ENCODE results near the gene NRG3.
"Not testable (repeated sequence)": the region's sequence is repeated elsewhere in the genome, so short reads cannot be mapped to it uniquely, and the experiment has no call there.

The NRG3 gene

DNA sequence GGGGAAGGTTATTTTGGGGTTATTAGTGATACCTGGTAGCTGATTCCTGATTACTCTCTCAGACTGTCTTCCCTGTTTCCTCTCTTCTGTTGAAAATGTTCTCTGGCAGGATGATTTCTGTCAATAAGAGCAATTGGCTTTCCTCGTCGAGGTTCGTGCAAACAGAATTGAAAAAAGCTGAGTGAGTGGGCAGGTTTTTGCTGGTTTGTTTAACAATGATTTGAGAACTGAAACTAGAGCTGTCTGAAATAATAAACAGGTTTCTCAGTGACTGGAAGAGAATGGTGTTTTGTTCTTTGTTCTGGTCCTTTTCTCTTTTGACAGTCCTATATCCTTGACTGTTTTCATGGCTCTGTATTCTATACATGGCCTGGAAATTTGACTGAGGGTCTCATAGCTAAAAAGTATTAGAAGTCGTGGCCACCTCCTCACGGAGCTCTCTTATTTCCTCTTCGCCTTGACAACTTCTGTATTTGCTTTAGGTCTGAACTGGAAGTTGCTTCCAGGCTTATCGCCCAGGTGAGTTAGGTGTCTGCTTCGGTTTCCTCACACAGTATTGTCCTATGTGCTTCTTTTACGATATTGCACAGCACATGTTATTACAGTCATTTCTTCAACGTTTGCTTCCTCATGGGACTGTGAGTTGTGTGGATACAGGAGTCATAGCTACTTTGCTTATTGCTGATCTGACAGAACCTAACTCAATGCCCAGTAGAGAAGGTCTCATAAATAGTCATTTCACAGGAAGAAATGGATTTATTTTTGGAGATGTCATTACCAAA is 403.6 kb downstream of the NRG3 start:
- no peak for DNase-seq (ENCODE audit: low read depth in 3 of 3)

DNA sequence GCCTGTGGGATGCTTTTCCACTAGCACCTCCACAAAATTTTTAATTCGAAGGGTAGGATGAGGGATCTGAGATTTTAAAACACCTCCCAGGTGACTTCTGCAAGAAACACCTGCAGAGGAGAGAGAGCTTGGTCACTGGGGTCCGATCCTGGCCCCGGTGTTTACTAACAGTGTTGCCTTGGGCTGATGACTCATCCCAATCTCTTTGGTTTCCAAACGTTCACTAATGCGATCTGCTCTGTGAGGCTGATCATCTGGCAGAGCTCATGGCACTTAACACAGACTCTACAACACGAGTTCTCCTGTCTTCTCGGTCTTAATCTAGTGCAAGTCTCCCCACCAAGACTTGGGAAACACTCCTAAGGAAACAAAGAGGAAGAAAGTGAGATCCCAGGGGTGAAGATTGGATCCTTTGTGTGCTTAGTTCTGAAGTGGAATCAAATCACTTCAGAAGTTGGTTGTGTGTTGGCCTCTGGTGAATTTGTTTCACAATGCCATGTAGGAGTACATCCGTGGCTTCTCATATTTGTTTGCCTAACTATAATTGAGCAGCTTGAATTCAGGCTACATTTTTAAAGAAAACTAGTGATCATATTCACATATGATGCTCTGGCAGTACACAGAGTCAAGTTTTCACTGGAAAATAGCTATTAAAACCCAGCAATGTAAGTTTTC is 407.9 kb downstream of the NRG3 start:
- no peak for DNase-seq (ENCODE audit: low read depth in 3 of 3)

DNA sequence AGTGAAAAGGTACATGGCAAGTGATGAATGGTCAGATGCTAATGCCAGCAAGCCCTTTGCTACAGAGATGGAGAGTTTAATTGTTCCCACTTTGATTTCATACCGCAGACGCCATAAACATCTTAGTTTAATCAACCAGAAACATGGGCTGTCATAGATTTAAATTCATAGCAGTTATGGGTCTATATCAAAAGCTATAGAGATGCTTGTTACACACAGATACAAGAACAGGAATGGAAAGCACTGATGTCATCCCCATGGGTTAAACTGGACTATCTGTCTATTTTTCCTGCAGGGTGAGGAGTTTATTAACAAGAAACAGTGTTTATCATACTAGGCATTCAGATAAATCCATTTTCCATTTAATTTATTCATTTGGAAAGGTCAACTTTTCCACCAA is 409.2 kb downstream of the NRG3 start:
- no peak for DNase-seq (ENCODE audit: low read depth in 3 of 3)

DNA sequence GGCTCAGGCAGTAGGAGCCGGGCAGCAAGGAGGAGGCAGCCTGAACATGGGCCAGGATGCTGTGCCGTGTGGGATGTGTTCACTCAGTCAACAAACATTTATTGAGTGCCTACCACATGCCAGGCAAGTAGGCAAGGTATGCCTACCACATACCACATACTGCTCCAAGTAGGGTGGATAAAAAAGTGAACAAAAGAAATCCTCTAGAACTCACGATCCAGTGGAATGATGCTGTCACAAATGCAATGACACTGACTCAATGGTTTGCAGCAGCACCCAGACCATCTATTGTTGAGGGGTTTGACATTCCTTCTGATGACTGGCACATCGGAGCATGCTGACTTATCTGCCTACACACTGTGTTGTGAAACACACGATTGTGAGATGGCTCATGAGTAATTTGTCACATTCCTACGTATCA is 413.5 kb downstream of the NRG3 start:
- DNase-seq (ENCODE audit: low read depth in 3 of 3) = no peak

DNA sequence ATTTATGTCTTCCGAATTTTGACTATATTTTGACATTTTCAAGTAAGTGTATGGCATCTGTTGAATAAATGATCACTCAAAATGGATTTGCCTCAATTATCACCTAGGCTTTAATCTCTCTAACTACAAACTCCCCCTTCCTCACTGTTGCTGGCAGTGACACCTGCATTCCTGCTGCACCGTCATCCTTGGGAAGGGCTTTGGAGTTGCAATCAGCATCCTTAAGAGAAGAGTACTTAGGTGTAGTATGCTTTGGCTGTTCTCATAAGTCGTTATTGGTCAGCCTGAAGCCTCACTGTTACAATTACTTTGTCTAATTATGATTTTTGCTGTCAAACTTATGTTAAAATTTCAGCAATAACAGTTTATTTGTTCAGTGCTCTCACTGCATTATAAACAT is 415.0 kb downstream of the NRG3 start:
- DNase-seq (ENCODE audit: low read depth in 3 of 3) = no peak

DNA sequence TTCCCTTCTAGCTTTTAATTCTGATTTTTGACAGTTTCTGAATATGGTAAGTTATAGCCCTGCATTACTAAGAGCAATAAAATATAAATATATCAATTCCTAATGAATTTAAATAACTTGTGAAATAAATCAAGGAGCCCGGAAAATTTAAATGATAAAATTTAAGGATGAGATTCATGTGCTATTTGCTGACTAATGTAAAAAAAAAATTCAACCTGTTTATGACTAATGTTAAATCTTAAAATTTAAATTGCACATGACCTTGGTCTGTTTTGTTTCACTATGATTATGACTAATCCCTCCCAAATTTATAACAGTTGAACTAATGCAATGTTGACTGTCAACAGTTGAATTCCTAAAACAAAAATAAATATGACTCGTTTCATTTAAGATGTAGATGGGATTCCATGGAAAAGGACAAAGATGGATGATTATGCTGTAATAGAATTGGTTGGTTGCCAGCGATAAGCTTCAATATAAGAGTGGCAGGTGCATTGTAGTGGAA is 419.9 kb downstream of the NRG3 start:
- DNase-seq (ENCODE audit: low read depth in 3 of 3) = no peak

DNA sequence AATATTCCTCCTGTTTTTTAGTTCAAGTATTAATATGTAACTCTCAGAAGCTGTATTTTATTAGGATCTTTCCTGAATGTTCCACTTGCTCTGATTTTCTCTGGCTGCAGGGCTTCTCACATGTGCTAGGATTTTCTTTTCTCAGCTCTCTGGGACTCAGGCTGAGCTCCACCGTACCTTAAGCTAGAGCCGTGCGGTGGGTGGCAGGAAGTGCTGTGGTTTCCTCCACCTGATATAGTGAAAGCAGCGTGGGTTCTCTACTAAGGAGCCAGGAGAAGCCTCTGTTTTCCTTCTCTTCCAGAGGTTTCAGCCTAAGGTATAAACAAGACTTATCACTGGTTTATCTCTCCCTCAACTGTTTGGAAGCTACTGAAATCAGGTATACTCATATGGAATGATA is 433.6 kb downstream of the NRG3 start:
- no peak for DNase-seq (ENCODE audit: low read depth in 3 of 3)

DNA sequence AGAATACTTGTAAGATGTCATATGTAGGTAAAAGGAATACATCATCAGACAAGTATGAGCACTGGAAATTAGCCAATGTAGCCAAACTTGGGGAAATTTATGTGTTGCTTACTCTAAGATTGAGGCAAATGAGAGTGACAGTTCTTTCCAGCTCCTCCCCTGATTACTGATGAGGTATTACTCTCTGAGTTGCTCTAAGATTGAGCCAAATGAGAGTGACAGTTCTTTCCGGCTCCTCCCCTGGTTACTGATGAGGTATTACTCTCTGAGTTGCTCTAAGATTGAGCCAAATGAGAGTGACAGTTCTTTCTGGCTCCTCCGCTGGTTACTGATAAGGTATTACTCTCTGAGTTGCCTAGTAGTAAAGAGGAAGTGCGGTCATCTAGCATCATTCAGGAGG is 435.8 kb downstream of the NRG3 start:
- no peak for DNase-seq (ENCODE audit: low read depth in 3 of 3)

DNA sequence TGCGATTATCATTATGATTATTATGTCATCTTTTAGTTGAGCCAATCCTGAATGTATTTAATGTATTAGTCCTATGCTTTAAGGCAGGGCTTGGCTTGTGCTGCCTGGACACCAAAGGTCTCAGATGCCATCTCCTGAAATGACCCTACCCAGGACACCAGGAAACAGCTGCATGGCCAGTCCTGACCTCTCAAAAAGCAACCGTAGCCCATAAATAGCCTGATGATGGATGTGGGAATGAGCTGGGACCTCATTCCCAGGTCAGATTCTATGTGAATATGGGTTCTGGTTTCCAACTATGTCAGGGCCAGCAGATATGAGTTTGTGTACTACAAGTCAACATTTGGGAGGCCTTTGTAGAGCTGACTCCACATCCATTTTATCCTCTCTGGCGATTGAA is 438.4 kb downstream of the NRG3 start:
- DNase-seq (ENCODE audit: low read depth in 3 of 3) = no peak

DNA sequence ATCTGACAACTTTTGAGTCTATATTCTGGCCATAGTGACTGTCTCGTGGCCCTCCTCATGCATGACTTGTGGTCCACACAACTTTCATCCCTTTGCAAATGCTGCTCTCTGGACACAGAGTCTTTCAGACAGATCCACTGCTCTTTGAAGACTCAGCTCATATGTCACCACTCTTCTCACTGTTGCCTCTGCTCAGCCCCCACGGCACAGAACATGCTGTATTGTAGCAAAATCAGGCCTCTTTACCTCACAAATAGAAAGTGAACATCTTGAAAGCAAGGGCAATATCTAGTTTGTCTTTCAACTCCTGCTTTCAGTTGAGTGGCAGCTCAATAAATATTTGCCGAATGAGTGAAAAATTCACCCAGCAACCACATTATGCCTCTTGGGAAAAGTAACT is 443.5 kb downstream of the NRG3 start:
- DNase-seq (ENCODE audit: low read depth in 3 of 3) = no peak

DNA sequence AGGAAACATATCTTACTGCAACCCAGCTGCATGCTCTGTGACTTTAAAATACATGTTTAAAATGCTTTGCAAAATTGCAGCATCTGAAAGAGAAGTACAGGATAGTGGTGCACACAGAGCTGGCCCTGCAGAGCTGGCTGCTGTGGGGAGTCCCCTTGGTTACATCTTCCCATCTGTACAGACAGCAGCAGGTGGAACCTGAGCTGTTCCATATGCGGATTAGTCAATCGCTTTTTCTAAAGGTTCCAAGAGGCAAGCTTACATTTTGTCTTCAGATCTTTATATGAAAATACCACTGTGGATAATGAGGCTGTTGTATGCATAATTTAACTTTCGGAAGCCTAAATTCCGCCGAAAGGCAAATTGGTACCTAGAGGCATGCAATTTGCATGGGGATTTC is 444.1 kb downstream of the NRG3 start:
- DNase-seq (ENCODE audit: low read depth in 3 of 3) = no peak

DNA sequence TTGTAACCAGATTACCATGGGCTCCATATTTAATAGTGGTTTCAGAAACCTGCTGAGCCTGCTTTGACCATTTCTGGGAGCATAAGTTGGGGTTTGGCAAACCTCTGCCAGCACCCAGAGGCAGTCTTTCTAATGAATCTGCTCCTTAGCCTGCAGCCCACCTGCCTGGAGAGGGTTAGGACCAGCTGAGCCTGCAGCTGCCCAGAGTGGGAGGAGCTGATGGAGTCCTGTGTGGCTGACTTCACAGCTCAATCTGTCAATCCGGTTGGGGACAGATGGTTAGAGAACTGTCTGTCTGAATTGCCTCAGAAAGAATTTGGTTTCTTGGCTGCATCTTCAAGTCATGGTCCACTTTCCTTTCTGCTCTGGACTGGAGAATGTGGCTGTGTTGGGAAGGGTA is 444.6 kb downstream of the NRG3 start:
- no peak for DNase-seq (ENCODE audit: low read depth in 3 of 3)

DNA sequence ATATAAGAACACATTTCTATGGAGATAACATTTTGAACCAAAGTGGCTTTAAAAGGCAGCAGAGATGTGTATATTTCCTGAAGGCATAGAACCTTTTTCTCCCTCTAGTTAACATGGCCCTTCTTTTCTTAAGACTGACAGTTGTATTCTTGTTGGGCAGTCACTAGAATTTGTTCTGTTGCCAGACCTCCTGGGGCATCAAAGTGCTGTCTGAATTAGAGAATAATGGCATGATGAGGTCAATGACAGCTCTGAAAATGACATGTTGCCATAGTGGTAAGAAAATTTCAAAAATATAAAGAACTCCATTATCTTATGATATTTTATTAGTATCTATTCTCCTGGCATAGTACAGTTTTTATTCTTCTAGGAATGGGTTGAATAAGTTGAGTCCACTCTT is 446.7 kb downstream of the NRG3 start:
- DNase-seq (ENCODE audit: low read depth in 3 of 3) = no peak

DNA sequence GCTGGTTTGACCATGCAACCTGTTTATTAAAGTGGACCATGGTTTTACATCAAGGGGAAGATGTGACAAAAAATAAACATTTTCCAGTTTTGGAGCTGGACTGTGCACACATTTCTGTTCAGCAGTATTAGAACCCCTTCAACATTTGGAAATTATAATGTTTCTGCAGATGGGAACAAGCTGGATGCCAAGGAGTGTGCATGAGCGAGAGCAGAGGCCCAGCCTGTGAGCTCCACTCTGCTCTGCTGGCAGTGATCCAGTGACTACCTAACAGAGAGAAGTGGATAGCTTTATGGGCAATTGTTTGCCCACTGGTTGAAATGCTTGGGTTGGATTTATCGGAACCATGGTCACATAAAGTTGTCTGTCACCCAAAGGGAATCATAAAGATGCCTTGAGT is 456.7 kb downstream of the NRG3 start:
- no peak for DNase-seq (ENCODE audit: low read depth in 3 of 3)

DNA sequence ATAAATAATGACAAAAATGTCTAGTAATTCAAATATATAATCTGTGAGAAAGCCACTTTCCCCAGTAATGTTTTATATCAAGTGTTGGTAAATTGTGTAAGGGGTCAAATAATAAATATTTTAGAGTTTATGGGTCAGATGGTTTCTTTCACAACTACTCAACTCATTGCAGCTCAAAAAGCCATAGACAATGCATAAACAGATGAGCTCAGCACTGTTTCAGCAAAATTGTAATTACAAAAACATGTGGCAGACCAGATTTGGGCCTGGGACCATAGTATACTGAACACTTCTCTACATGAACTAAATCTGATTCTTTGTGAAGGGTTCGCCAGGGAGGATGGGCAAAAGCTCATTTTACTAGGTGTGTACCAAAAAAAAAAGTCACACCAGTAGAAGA is 460.8 kb downstream of the NRG3 start:
- DNase-seq (ENCODE audit: low read depth in 3 of 3) = no peak

DNA sequence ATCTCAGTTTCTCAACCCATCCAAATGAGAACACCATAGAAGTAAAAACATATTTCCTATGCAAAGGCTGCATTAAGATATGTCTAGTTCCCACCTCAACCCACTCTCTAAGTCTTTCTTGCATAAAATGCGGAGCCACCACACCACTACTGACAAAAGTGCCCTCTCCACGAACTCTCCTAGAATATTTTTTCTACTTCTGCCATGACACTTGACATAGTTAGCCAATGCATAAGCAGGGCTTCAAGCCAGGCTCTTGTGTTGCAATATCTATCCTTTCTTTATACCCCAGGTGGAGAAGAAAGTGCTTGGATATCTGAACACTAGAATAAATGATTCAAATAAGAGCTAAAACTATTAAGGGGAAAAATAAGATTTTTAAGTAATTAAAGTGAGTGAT is 465.2 kb downstream of the NRG3 start:
- no peak for DNase-seq (ENCODE audit: low read depth in 3 of 3)

DNA sequence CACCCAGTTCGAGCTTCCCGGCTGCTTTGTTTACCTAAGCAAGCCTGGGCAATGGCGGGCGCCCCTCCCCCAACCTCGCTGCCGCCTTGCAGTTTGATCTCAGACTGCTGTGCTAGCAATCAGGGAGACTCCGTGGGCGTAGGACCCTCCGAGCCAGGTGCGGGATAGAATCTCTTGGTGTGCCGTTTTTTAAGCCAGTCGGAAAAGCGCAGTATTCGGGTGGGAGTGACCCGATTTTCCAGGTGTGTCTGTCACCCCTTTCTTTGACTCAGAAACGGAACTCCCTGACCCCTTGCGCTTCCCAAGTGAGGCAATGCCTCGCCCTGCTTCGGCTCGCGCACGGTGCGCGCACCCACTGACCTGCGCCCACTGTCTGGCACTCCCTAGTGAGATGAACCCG is 474.6 kb downstream of the NRG3 start:
- not testable (repeated sequence) for DNase-seq (ENCODE audit: low read depth in 3 of 3)

DNA sequence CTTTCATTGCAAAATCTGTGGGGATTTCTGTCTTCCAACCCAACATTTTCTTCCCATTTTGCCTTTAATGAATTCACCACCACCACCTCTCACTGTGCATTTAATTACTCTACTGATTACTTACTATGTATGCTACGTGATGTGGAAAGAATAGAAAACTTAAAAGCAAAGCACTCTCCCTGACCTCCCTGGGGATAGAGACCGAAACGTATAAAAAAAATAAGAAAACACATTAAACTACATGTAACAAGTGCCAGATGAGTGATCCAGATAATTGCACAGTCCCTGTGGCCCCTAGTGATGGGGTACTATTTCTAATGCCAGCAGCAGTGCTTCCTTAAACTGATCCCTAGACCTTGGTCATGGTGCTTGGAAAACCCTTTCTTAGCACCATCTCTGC is 478.4 kb downstream of the NRG3 start:
- DNase-seq (ENCODE audit: low read depth in 3 of 3) = no peak

DNA sequence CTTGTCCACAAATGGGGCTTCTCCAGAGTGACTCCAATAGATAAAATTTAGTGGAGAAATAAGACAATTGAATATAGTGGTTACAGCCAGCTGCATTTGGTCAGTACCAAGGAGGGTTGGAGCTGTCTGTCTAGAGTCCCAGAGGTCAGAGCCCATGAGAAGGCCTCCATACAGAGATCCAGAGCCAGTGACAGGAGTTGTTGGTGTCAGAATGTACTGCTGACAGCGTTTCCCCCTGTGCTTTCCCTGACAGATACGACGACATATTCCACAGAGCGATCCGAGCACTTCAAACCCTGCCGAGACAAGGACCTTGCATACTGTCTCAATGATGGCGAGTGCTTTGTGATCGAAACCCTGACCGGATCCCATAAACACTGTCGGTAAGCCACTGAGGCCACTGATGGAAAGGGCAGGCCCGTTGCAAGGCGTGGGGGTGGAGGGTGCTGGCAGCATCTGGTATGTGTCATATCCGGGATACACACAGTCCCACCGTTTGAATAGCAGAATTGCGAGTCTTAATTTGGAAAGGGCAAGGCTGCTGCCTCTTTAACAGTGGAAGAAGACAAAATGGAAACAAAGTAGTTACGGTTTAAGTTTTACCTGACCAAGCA is 483.6 kb downstream of the NRG3 start:
- DNase-seq (ENCODE audit: low read depth in 3 of 3) = no peak

DNA sequence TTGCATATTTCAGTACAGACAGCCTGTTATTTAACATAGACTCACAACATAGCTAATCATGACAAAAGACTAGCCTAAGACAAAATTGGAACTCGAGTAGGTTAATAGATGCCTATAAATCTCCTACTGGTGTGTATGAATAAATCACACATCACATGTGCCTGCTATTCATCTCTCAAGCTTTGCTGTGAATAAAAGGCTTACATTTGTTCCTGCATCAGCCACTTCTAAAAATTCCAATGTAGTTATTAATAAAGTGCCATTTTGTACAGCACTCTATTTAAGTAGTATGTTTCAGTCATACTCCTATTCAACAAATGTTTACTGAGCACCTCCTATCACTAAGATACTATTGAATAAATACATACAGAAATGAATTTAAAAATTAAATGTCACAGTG is 486.3 kb downstream of the NRG3 start:
- DNase-seq (ENCODE audit: low read depth in 3 of 3) = no peak

DNA sequence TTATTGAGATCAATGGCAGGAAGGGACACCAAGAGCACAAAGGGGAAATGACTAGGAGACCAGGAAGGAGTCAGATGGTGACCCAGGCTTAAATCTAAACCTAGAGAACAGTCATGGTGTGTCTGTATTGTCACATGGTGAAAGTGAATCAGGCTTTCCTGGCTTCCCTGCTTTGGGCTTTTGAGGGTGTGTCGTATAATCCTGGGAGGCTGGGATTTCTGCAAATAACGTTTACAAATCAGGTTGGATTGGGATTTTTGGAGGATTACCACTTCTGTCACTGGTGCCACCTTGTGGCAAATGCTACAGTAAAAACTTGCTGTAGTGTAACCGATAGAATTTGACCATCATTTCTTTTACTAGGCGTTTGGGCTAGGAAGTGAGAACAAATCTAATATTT is 502.6 kb downstream of the NRG3 start:
- no peak for DNase-seq (ENCODE audit: low read depth in 3 of 3)

DNA sequence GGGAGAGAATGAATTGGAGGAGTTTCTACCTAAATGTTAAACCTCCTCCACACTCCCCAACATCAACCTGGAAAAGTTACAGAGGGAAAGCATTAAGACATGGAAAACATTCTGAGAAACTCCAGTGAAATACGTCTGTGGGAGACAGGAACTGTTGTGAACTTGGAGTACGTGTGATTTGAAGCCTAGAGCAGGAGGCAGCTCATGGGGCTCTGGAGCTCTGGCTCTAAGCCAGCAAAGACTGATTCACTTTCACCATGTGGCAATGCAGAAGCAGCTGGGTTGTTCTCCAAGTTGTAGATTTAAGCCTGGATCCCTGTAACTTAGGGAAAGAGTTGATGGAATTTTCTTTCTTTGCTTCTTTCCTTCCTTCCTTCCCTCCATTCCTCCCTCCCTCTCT is 503.2 kb downstream of the NRG3 start:
- DNase-seq (ENCODE audit: low read depth in 3 of 3) = no peak

DNA sequence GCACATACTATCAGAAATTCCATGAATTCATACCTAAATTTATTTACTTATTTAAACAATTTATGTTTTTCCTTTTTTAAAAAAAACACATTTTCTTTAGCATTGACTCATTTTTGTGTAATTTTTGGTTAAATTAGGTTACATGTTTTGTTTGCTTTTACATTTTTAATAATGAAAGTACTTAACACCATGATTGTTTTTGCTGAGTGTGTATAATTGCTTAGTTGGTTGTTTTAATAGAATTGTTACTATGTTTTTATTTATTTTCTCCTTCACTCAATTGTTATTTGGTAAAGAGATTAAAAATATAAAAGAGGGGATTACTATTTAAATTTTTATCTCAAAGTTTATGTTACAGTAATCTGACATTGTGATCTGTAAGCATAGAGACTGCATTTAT is 508.4 kb downstream of the NRG3 start:
- DNase-seq (ENCODE audit: low read depth in 3 of 3) = no peak

All from stimulated activated CD4-positive, alpha-beta T cell treated with anti-CD3 and anti-CD28 coated beads, TNF-alpha, amount 100 ng/mL, for 48 hours (primary cell).